ENCODE data around the gene WDR43.

Gene WDR43

GRCh38 chr2:28909655-28910353 lies 15.3 kb downstream of the WDR43 start:
- TF ChIP-seq CTCF (conservative IDR thresholded peaks at IDR 0.05): no peak
- H3K27ac ChIP-seq: no peak overlapping the region

GRCh38 chr2:28915939-28916338 lies 21.5 kb downstream of the WDR43 start:
- no peak for TF ChIP-seq CTCF (conservative IDR thresholded peaks at IDR 0.05)
- no peak overlapping the region for H3K27ac ChIP-seq

- H3K27ac ChIP-seq: no peak overlapping the region
- no peak for TF ChIP-seq CTCF (conservative IDR thresholded peaks at IDR 0.05)
Observed at GRCh38 chr2:28926847-28927246, 32.4 kb downstream of the WDR43 start.

- TF ChIP-seq CTCF (conservative IDR thresholded peaks at IDR 0.05): no peak
- H3K27ac ChIP-seq: no peak overlapping the region
Observed at GRCh38 chr2:28927469-28927868, 33.0 kb downstream of the WDR43 start.

GRCh38 chr2:28927878-28928277 lies 33.4 kb downstream of the WDR43 start:
- no peak overlapping the region for H3K27ac ChIP-seq
- no peak for TF ChIP-seq CTCF (conservative IDR thresholded peaks at IDR 0.05)

- no peak overlapping the region for H3K27ac ChIP-seq
- no peak for TF ChIP-seq CTCF (conservative IDR thresholded peaks at IDR 0.05)
Observed at GRCh38 chr2:28929581-28929980, 35.1 kb downstream of the WDR43 start.

- TF ChIP-seq CTCF (conservative IDR thresholded peaks at IDR 0.05): no peak
- H3K27ac ChIP-seq: no peak overlapping the region
Observed at GRCh38 chr2:28930205-28930604, 35.7 kb downstream of the WDR43 start.
